Islet precursor cell (in vitro differentiated cells): ENCODE results near the gene MCM9.
"Not testable (repeated sequence)": the region's sequence is repeated elsewhere in the genome, so short reads cannot be mapped to it uniquely, and the experiment has no call there.

Experiments
- DNase-seq: peaks from one replicate; pipeline ENCODE4 v3.0.0-alpha.2; 2018

MCM9 gene

GRCh38 chr6:118892355-118892991 lies 42.5 kb downstream of the MCM9 start:
- DNase-seq: no peak

GRCh38 chr6:118890997-118891790 lies 43.8 kb downstream of the MCM9 start:
- no peak for DNase-seq

DNA sequence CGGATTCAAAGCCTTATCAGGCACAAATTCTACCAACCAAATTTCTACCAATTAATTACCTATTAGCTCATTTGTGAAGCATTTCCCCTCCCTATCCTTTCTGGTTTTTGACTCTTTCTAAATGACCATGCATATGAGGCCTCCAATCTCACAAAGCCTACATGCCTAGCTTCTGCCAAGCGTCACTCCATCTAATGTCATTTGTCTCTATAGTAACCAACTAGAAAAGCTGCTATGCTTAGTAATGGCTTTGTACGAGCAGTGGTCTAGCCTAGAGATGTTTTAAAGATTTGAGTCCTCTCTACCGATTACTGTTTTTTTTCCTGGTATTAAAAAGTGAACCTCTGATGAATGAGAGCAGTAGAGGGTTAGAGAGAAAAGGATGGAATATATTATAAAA lies 45.8 kb downstream of the MCM9 start:
- no peak for DNase-seq

DNA sequence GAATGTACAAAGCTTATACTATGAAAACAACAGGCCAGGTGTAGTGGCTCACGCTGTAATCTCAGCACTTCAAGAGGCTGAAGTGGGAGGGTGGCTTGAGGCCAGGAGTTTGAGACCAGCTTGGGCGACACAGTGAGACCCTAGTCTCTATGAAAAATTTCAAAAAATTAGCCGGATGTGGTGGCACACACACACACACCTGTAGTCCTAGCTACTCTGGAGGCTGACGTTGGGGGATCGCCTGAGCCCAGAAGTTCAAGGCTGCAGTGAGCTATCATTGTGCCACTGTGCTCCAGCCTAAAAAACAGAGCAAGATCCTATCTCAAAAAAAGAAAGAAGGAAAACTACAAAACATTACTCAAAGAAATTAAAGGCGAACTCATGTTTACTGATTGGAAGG lies 48.3 kb downstream of the MCM9 start:
- DNase-seq: no peak

GRCh38 chr6:118882314-118882905 lies 52.5 kb downstream of the MCM9 start:
- DNase-seq: no peak

DNA sequence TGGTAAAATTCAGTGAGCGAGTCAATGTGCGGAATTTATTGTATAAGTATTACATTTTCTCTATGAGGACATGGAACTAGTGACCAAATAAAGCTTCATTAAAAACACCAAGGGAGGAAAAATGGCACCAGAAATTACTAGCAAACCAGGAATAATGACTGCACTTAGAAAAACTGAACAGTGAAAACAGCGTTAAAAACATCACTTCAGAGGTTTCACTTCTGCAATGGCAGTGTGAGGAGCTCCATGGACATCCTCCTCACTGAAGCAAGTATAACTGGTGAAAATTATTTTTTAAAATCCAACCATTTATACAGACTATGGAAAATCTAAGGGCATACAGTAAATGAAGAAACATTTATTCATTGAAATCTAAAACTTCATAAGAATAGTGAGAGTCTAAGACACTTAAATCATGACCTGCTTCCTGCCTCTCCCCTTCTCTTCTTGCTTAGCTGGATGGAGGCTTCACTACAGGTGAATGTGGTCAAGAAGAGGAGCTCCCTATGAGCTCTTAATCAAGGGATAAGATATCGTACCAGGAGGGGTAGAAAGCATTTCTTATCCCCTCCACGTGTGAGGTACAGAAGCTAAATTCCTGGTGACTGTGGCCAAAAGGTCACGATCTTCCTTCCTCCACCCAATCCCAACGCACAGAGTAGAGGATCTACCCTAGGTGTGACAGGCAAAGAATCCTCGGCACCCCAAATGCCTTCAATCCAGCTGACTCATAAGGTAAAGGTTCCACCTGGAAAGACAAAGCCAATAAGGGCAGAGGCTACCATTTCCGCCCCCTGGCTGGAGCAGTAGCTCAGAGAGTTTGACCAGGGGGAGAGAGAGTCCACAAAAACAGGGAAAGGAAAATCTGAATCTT lies 53.3 kb downstream of the MCM9 start:
- no peak for DNase-seq

GRCh38 chr6:118877806-118878205 lies 57.2 kb downstream of the MCM9 start:
- no peak for DNase-seq

GRCh38 chr6:118876814-118877213 lies 58.1 kb downstream of the MCM9 start:
- no peak for DNase-seq

DNA sequence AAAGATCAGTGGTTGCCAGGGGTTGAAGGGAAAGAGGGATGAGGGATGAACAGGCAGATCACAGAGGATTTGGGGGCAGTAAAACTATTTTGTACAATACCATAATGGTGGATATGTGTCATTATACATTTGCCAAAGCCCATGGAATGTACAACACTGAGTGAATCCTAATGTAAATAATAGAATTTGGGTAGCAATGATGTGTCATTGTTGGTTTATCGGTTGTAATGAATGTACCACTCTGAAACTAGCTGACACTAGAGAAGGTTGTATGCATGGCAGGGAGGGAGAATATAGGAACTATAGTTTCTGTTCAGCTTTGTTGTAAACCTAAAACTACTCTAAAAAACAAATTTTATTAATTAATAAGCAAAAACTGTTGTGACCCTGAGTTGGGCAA lies 58.8 kb downstream of the MCM9 start:
- DNase-seq: no peak

- DNase-seq: no peak
These were observed 59.3 kb downstream of the MCM9 start for GRCh38 chr6:118875672-118876071.

DNA sequence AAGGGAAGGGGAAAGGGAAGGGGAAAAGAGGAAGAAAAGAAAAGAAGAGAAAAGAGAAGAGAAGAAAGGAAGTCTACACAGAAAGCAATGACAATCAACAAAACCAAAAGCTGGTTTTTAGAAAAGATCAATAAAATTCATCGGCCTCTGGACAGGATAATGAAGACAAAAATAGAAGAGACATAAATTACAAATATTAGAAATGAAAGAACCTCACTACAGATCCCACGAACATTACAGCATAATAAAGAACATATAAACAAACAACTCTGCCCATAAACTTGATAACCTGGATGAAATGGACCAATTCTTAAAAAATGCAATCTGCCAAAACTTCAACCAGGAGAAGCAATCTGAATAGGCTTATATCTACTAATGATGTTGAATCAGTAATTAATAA lies 61.7 kb downstream of the MCM9 start:
- DNase-seq: no peak

DNA sequence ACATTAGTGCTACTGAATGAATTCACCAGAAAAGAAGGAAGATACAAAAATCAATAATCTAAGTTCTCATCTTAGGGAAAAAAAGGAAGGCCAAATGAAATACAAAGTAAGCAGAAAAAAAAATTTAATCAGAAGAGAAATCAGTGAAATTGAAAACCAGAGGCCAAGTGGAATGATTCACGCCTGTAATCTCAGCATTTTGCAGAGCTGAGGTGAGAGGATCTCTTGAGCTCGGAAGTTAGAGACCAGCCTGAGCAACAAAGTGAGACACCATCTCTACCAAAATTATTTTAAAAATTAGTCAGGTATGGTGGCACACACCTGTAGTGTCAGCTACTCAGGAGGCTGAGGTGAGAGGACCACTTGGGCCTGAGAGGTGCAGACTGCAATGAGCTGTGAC lies 62.2 kb downstream of the MCM9 start:
- no peak for DNase-seq

DNA sequence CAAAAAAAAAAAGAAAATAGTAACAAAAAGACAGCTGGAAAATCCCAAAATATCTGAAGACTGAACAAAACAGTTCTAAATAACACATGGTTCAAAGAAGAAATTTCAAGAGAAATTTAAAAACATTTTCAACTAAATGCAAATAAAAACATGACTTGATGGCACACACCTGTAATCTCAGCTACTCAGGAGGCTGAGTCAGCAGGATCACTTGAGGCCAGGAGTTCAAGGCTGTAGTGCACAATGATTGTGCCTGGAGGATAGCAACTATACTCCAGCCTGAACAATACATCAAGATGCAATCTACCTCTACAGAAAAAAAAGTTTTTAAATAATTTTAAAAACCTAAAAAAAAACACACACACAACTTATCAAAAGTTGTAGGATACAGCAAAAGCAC lies 62.6 kb downstream of the MCM9 start:
- no peak for DNase-seq

GRCh38 chr6:118871331-118871730 lies 63.6 kb downstream of the MCM9 start:
- DNase-seq: no peak

GRCh38 chr6:118869894-118870589 lies 64.9 kb downstream of the MCM9 start:
- DNase-seq: no peak

DNA sequence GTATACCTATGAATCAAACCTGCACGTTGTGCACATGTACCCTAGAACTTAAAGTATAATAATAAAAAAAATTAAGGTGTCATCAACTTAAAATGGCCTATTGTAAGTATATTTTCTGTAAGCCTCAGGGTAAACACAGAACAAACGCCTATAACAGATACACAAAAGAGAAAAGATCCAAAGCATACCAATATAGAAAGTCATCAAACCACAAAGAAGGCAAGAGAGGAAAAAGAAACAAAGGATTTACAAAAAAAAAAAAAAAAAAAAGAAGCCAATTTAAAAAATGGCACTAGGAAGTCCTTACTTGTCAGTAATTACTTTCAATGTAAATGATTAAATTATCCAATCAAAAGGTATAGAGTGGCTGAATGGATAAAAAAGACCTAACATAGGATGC lies 65.6 kb downstream of the MCM9 start:
- no peak for DNase-seq

DNA sequence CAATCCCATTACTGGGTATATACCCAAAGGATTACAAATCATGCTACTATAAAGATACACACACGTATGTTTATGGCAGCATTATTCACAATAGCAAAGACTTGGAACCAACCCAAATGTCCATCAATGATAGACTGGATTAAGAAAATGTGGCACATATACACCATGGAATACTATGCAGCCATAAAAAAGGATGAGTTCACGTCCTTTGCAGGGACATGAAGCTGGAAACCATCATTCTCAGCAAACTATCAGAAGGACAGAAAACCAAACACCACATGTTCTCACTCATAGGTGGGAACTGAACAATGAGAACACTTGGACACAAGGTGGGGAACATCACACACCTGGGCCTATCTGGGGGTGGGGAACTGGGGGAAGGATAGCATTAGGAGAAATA lies 66.1 kb downstream of the MCM9 start:
- DNase-seq: not testable (repeated sequence)

DNA sequence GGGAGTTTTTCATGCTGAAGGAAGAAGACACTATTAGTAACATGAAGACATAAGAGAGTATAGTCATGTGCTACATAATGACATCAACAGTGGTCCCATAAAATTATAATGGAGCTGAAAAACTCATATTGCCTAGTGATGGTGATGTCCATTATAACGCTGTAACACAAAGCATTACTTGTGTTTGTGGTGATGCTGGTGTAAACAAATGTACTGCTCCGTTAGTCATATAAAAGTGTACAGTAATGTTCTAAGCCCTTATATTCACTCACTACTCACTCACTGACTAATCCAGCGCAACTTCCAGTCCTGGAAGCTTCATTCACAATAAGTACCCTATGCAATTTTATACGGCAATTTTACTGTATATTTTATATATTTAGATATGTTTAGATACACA lies 67.8 kb downstream of the MCM9 start:
- no peak for DNase-seq

GRCh38 chr6:118865100-118865391 lies 69.9 kb downstream of the MCM9 start:
- no peak for DNase-seq

DNA sequence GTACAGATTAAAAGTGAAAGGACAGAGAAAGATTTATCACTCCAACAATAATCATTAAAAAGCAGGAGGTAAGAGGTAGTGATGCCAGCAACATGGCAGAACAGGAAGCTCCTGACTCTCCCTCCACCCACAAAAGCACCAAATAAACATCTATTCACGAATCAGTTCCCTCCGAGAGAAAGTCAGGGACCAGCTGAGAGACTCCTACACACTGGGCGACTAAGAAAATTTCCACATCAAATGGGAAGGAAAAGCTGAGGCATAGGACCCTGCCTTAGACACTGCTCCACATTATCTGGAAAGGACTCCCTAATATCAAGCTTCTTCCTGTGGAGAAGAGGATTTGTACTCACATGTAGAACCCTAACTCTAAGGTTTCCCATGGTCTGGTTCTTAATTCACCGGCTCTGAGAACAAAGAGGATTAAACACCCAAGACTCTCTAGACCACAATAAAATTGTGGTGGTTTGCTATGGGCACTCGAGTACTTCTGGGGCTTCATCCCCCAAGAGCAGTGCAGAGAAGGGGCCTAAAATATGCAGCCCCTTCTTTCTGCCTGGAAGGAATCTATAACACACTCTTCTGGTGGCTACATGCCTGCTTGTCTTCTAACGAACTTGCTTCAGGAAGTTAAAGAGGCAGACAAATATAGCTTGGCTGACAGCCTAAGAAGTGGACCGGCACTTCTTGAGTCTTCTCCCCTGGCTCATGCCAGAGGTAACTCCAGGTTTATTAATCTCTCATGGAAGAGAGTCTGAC lies 70.4 kb downstream of the MCM9 start:
- no peak for DNase-seq

- no peak for DNase-seq
These were observed 72.5 kb downstream of the MCM9 start for GRCh38 chr6:118862443-118862842.

DNA sequence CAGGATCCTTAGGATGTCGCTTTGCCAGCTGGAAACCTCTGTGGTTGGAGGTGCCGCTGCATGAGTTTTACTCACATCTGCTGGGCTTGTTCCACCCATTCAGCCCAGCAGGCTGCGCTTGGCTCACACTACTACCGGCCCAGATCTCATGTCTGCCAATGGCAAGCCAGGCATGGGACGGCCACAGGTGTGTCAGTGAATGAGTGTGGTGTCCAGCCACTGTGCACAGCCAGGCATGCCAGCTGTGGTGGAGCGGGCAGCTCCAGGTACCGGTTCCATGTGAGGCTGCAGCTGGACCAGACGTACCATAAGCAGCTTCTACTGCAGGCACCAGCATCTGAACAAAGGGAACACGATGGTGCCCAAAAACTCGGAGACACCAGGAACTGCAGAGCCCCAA lies 74.1 kb downstream of the MCM9 start:
- DNase-seq: no peak
